Suppressor macrophage treated with lipopolysaccharide for 1 hour (primary cell): ENCODE measurements around the gene TBC1D19.
"Not testable (repeated sequence)": the region's sequence is repeated elsewhere in the genome, so short reads cannot be mapped to it uniquely, and the experiment has no call there.

Experiments
- DNase-seq, 3 donors: peaks; one replicate each; pipeline ENCODE4 v3.0.0-alpha.2; 2020 to 2022

Gene TBC1D19, protein sequence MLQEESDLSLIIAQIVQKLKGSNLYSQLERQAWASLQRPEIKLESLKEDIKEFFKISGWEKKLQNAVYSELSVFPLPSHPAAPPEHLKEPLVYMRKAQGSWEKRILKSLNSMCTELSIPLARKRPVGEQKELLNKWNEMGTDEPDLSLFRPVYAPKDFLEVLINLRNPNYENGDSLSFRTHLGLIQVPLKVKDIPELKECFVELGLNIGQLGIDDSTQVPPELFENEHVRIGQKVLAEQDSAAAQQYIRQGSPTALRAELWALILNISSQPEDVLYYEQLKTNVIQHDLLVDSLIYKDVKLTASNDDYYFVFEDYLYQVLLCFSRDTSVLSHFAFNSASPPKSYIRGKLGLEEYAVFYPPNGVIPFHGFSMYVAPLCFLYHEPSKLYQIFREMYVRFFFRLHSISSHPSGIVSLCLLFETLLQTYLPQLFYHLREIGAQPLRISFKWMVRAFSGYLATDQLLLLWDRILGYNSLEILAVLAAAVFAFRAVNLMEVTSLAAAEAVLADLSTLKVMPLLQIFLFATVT

GRCh38 chr4:26583865-26584652 lies at the start of gene TBC1D19:
TBC1D19 (plus strand) TSS chr4:26584084; CDS start chr4:26584194, 110 bp downstream.
- DNase-seq = peak; percentile 86 to 92 (median 89)

DNA sequence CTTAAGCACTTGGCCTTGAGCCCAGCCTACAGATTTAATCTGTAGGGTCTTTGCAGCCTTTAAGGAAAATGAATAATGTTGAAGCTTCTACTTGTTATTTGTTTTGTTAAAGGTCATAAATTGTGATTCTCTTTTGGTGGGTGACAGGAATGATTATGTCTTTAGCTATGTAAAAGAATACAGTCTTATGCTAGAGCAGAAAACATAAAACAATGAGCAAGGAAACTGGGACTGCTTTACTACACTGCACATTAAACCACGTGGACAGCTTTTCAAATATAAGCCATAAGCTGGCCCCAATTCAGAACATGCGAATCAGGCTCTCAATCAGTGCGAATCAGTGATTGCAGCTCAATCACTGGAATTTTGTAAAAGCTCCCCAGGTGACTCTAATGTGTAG lies 40.9 kb upstream of the TBC1D19 start:
- no peak for DNase-seq

GRCh38 chr4:26544421-26544820 lies 39.5 kb upstream of the TBC1D19 start:
- no peak for DNase-seq

GRCh38 chr4:26548379-26548778 lies 35.5 kb upstream of the TBC1D19 start:
- not testable (repeated sequence) for DNase-seq

- no peak for DNase-seq
Observed at GRCh38 chr4:26557164-26557563, 26.7 kb upstream of the TBC1D19 start.

DNA sequence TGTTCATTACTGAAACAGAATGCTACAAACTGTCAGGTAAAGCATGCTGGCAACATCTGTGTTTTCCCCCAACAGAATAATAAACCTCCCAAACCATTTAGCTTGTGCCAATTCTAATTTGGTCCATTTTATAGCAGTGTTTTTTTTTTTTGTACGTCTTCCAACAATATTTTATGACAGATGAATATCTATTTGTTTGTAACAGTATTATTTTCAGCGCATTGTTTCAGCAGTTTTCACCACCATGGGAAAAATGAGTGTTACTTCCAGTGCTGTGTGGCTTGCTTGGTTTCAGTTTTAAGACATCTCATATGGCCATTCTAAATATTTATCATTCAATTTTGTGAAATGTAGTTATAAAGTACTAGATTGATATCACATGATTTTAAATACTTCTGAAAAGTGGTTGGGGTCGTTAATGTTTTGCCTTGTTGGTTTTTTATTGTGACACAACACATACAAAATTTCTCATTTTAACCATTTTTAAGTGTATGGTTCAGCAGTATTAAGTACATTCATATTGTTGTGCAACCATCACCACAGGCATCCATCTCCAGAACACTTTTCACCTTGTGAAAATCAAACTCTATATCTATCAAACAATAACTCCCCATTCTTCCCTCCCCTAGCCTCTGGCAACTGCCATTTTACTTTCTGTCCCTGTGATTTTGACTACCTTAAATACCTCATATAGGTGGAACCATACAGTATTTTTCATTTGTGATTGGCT lies 25.6 kb upstream of the TBC1D19 start:
- DNase-seq = no peak

DNA sequence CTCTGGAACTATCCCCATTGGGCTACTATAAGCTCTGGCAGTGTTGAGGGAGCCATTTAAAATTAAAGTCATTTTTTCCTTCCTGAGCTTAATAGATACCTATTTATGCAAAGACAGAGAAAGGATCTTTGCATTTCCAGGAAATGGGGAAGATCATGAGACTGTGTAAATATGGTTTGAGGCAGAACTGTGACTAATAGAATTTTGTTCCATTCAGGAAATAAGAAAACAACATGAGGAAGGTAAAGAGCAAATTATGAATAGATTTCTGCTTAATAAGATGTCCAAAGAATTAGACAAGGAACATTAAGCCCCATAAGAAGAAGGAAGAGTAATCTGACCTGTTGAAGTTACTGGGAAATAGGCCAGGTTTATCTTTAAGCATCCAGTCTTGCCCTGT lies 17.8 kb upstream of the TBC1D19 start:
- peak in 2 of 3 donors; percentile 3 to 37 for DNase-seq

DNA sequence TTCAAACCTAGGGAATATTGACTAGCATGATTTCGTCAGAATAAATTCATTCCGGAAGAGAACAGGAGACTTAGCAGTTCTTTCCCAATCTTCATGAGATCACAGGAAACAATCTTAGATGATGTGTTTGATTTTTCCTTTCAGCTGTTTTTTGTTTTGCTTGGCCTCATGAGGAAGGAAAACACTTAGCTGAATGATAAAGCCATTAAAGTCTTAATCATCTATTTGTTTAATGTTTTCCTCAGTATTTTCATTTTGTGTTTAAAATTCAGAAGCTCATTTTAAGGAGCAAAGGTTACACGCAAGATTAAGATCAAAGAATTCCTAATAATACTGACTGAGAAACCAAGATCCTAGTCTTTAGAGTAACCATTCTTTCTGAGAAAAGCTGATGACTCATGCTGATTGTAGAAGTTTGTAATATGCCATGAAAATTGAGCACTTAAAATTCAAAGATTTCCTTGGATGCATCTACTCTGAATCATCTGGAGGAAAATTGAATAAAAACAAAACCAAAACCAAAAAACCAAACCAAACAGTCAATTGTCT lies 15.4 kb upstream of the TBC1D19 start:
- DNase-seq = peak; percentile 12 to 71 (median 52)

DNA sequence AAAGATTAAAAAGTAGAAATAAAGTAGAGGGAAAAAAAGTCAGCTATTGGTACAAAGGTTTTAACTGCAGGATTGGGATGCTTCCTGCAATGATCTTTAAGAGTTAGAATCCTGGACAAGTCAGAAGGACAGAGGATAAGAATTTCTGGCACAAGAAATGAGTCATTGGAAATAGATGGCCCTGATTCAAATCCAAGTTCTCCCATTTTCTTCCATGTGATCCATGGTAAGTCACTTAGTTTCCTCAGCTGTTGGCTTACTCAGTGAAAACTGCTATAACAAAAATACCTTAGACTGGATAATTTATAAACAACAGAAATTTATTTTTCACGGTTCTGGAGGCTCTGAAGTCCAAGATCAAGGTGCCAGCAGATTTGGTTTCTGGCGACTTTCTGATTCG lies 13.3 kb upstream of the TBC1D19 start:
- DNase-seq = peak in 1 of 3 donors; percentile 11

- no peak for DNase-seq
Observed at GRCh38 chr4:26573389-26573794, 10.5 kb upstream of the TBC1D19 start.

DNA sequence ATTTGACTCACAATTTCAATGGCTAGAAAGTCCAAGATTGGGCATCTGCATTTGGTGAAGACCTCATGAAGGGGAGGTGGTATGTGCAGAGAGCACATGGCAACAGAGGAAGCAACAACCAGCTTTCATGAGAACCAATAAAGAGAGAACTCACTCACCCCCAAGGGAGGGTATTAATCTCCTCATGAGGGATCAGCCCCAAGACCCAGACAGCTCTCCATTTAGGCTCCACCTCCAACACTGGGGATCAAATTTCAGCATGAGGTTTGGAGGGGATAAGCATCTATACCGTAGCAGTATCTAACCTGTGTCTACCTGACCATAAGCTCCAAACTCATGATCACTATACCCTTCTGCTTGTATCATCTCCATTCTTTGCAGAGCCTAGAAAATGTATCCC lies 9.3 kb upstream of the TBC1D19 start:
- DNase-seq = peak in 1 of 3 donors; percentile 5

- peak in 1 of 3 donors; percentile 10 for DNase-seq
Observed at GRCh38 chr4:26576231-26576739, 7.6 kb upstream of the TBC1D19 start.

DNA sequence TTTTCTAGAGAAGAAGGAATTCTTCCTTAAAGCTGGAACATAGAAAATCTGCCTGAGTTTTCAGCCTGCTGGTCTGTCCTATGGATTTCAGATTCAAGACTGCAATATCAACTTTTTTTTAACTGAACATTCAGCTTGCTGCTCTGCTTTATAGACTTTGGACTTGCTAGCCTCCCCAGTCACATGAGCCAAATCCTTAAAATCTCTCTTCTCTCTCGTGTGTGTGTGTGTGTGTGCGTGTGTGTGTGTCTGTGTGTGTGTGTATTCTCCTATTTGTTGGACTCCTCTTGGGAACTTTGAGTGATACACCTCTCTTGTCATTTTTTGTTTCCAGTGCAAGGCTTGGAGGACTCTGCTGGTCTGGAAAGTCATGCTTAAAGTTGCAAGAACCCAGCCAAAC lies 6.8 kb upstream of the TBC1D19 start:
- peak in 1 of 3 donors; percentile 3 for DNase-seq

GRCh38 chr4:26579169-26579568 lies 4.7 kb upstream of the TBC1D19 start:
- no peak for DNase-seq

- not testable (repeated sequence) for DNase-seq
Observed at GRCh38 chr4:26581341-26581740, 2.5 kb upstream of the TBC1D19 start.

- no peak for DNase-seq
Observed at GRCh38 chr4:26583538-26583864, 383 bp upstream of the TBC1D19 start.

GRCh38 chr4:26584725-26585124 lies 841 bp downstream of the TBC1D19 start:
- DNase-seq = peak in 2 of 3 donors; percentile 3 to 16

DNA sequence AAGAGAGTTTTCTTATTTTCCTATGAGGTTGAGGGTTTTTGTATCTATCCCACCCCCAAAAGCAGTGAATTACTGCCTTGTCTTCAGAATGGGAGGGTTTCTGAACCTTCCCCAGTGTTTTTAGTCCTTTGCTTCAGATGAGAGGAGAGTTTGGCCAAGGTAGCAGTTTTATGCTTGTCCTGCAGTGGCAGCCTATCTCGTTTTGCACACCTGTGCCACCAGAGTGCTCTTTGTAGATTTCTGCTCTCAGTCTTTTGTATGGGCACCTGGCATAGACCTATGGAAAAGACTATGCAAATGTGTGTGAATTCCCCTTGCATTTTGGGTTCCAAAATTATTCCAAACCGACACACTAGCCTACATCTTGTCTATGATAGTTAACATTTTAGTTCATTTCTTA lies 5.8 kb downstream of the TBC1D19 start:
- DNase-seq = no peak

- no peak for DNase-seq
Observed at GRCh38 chr4:26590639-26591038, 6.8 kb downstream of the TBC1D19 start.

DNA sequence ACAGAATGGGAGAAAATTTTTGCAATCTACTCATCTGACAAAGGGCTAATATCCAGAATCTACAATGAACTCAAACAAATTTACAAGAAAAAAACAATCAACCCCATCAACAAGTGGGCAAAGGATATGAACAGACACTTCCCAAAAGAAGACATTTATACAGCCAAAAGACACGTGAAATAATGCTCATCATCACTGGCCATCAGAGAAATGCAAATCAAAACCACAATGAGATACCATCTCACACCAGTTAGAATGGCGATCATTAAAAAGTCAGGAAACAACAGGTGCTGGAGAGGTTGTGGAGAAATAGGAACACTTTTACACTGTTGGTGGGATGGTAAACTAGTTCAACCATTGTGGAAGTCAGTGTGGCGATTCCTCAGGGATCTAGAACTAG lies 9.7 kb downstream of the TBC1D19 start:
- DNase-seq = not testable (repeated sequence)

- DNase-seq = no peak
Observed at GRCh38 chr4:26594371-26594770, 10.5 kb downstream of the TBC1D19 start.

DNA sequence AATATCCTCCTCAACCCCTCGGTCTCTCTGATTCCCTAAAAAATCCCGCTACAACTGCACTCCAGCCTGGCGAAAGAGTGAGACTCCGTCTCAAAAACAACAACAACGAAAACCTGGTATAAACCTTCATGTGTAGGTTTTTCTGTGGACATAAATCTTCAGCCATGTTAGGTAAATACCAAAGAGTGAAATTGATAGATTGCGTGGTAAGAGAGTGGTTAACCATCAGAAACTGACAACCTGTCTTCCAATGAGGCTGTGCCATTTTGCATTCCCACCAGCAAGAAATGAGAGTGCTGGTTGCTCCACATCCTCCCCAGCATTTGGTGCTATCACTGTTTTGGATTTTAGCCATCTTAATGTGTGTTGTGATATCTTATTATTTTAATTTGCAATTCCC lies 10.9 kb downstream of the TBC1D19 start:
- DNase-seq = no peak

DNA sequence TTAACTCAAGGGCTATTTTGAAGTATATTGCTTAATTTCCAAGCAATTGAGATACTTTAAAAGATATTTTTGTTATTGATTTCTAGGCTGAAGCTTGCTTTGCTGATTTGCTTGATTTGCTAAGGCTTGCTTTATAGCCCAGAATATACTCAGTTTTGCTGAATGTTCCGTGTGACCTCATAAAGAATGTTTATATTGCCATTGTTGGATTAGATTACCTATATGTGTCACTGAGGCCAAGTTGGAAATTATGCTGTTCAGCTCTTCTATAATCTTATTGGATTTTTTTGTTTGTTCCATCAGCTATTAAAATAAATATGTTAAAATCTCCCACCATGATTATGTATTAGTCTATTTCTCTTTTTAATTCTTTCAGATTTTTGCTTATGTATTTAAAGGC lies 13.0 kb downstream of the TBC1D19 start:
- no peak for DNase-seq
